Heart right ventricle (tissue), 16 donors: Measurements from ENCODE around the gene POLR1G. TPM values are rescaled to one million over a fixed set of nuclear protein-coding genes. Genes with fewer than 3 reads are reported as not detected.

Source experiments
- ATAC-seq, 8 donors: fragments of 200-7000 bp; cut with Tn5 transposase; one replicate each; pipeline ENCODE4 v1.9.1; 2020; ENCODE audit warnings: mild to moderate bottlenecking in 8 of 8, moderate library complexity in 8 of 8, moderate number of reproducible peaks in 1 of 8
- DNase-seq, 2 donors: peaks; one replicate each; pipeline ENCODE4 v3.0.0-alpha.2; 2020
- H3K27ac ChIP-seq, 10 donors: fragments of 200-600 bp; sonication (generic) in 2 of 10; one replicate each; pipeline versions ENCODE4 v1.5.0 to v1.8.0; 2020 to 2022; ENCODE audit warnings: mild to moderate bottlenecking in 3 of 10
- H3K27me3 ChIP-seq, 7 donors: fragments of 200-600 bp; one replicate each; pipeline ENCODE4 v1.8.0; 2021 to 2022; ENCODE audit warnings: mild to moderate bottlenecking in 2 of 7
- H3K36me3 ChIP-seq, 9 donors: fragments of 200-600 bp; sonication (generic) in 1 of 9; one replicate each; pipeline versions ENCODE4 v1.5.0 to v1.8.0; 2020 to 2022; ENCODE audit warnings: mild to moderate bottlenecking in 2 of 9
- H3K4me1 ChIP-seq, 9 donors: fragments of 200-600 bp; sonication (generic) in 1 of 9; one replicate each; pipeline versions ENCODE4 v1.5.0 to v1.8.0; 2020 to 2022; ENCODE audit warnings: mild to moderate bottlenecking in 4 of 9
- H3K4me3 ChIP-seq, 10 donors: fragments of 200-600 bp; sonication (generic) in 2 of 10; one replicate each; pipeline versions ENCODE4 v1.5.0 to v1.8.0; 2020 to 2022; ENCODE audit warnings: mild to moderate bottlenecking in 7 of 10, moderate library complexity in 2 of 10
- H3K9me3 ChIP-seq, 11 donors: fragments of 200-600 bp in 10 of 11; sonication (generic) in 2 of 11; one replicate each; pipeline versions ENCODE4 v1.5.0 to v1.8.0; 2013 to 2022; ENCODE audit warnings: mild to moderate bottlenecking in 2 of 11, control low read depth in 1 of 11, moderate library complexity in 1 of 11
- CTCF ChIP-seq, 9 donors: fragments of 200-600 bp; sonication (generic) in 2 of 9; IDR thresholded peaks; one replicate each; pipeline versions ENCODE4 v1.5.0 to v1.8.0; 2021 to 2022; ENCODE audit warnings: antibody characterized with exemption in 9 of 9, mild to moderate bottlenecking in 5 of 9, moderate library complexity in 1 of 9
- WGBS, 2 donors: extraction: QIAGEN DNeasy Blood & Tissue Kit; methylation state at CpG; one replicate each; pipeline ENCODE4 v1.1.7; 2013; ENCODE audit warnings: inconsistent platforms in 1 of 2; 5-methylcytosine and 5-hydroxymethylcytosine counted together
- intact Hi-C, 10 donors: fragments of 100-400 bp; cut with DNase I; formaldehyde crosslinking; loops; one replicate each; pipeline versions ENCODE4 v1.11.1 to v1.14.2; 2022
- polyA plus RNA-seq, 2 donors: library from polyadenylated mRNA; stranded (reverse); fragments of 200-250 nt; gene quantifications; one replicate each; pipeline ENCODE4 v1.2.3, GENCODE V29; 2013
- total RNA-seq, 10 donors: library from RNA; stranded (reverse); fragmentation: NEBNext Ultra II Directional in 3 of 10; extraction: Animal tissue kit (Norgen Biotek cat#: 25700) in 3 of 10; gene quantifications; one replicate each; pipeline versions ENCODE4 v1.2.1 to v1.2.4, GENCODE V29; 2021 to 2023
- donor health status: Arrhythmogenic right ventricular cardiomyopathy.
- donor health status: ischemic (EF 13 %, LVEDD 7.1; RV severe dilation, severe dysfunction).
- donor health status: healthy with polysubstance abuse.
- donor health status: DM: no; HTN: yes; CAD: no.
- donor health status: DM: no; HTN: no; CAD: no.
- donor health status: ischemic (EF 25% LVEDD 6.9; RV normal size, moderate dysfunction).
- donor health status: ischemic (EF 25% LVEDD 5.7; RV mildly dilated, moderate dysfunction).
- donor health status: healthy.
- donor health status: DM: yes; HTN: yes; CAD: no.
- donor health status: Ischemic cardiomyopathy.
- donor health status: ischemic (EF 35%, LVEDD 5.7; RV mildly dilated, moderate dysfunction).
- donor health status: nonischemic (EF 11% LVEDD 7.7; RV severe dilation, severe dysfunction).
- donor health status: DM: yes; HTN: yes; CAD: no.
- donor health status: PGD.
- donor health status: ischemic (EF 29% LVEDD 5.4; RV normal size, mild dysfunction).
- donor health status: nonischemic (EF 23%, LVEDD 6.1; RV moderate dilation, normal function).

Gene POLR1G
- total and polyA plus RNA-seq, 12 donors = 4.1 to 9.8 (median 5.6) TPM

- Histone ChIP-seq H3K36me3 (peaks cover 0 to 57% (median 7%) of the 10 kb centered on the region in 9 donors), H3K4me1 (peaks cover 0 to 6% (median 0%) of the 10 kb centered on the region in 9 donors), H3K4me3 (no peak overlapping the region), H3K9me3 (no peaks in the 10 kb centered on the region), H3K27me3 (no peaks in the 10 kb centered on the region), H3K27ac (no peak overlapping the region)
- intact Hi-C loops = no loop called here
- no peak for ATAC-seq
- no peak for DNase-seq
- WGBS, 2 donors = 89 to 93% methylated on average over 12 of the region's 12 CpGs
- TF ChIP-seq CTCF (IDR thresholded peaks at IDR 0.05) = no peak
Measured at GRCh38 chr19:45364696-45365095, 41.7 kb upstream of the POLR1G start.

- Histone ChIP-seq H3K4me1 (peaks cover 0 to 15% (median 9%) of the 10 kb centered on the region in 9 donors), H3K9me3 (no peaks in the 10 kb centered on the region), H3K36me3 (peaks cover 0 to 24% (median 0%) of the 10 kb centered on the region in 9 donors), H3K4me3 (no peak overlapping the region), H3K27ac (no peak overlapping the region), H3K27me3 (no peaks in the 10 kb centered on the region)
- 95 to 96% methylated on average over 4 of the region's 4 CpGs for WGBS, 2 donors
- intact Hi-C loops = no loop called here
- DNase-seq = no peak
- TF ChIP-seq CTCF (IDR thresholded peaks at IDR 0.05) = no peak
- ATAC-seq = no peak
Measured at GRCh38 chr19:45368127-45368526, 38.3 kb upstream of the POLR1G start.

- 92 to 95% methylated on average over 11 of the region's 11 CpGs for WGBS, 2 donors
- no peak for DNase-seq
- peaks cover 0 to 15% (median 9%) of the 10 kb centered on the region in 9 donors for H3K4me1 ChIP-seq
- ATAC-seq = no peak
- H3K27me3 ChIP-seq = no peaks in the 10 kb centered on the region
- H3K36me3 ChIP-seq = peaks cover 0 to 17% (median 0%) of the 10 kb centered on the region in 9 donors
- intact Hi-C loops = no loop called here
- H3K4me3 ChIP-seq = no peak overlapping the region
- no peaks in the 10 kb centered on the region for H3K9me3 ChIP-seq
- no peak for TF ChIP-seq CTCF (IDR thresholded peaks at IDR 0.05)
- H3K27ac ChIP-seq = no peak overlapping the region
Measured at GRCh38 chr19:45368737-45369340, 37.6 kb upstream of the POLR1G start.

- Histone ChIP-seq H3K27me3 (no peaks in the 10 kb centered on the region), H3K4me1 (peaks cover 0 to 15% (median 9%) of the 10 kb centered on the region in 9 donors), H3K36me3 (peaks cover 0 to under 1% (median 0%) of the 10 kb centered on the region in 9 donors), H3K4me3 (peak within 1 kb of the TSS; percentile 51 to 93 (median 82)), H3K27ac (peak within 1 kb of the TSS in 9 of 10 donors; percentile 63 to 89 (median 74)), H3K9me3 (no peaks in the 10 kb centered on the region)
- WGBS, 2 donors = 4% methylated on average over 51 to 55 of the region's 55 CpGs
- peak; percentile 97 to 100 (median 99) for ATAC-seq
- intact Hi-C loops = no loop called here
- TF ChIP-seq CTCF (IDR thresholded peaks at IDR 0.05) = no peak
- peak; percentile 99 to 100 for DNase-seq
Measured at GRCh38 chr19:45370410-45371204, 35.8 kb upstream of the POLR1G start, which contains the start of gene ERCC2. Gene ERCC2 (minus strand): TSS chr19:45370573. CDS start chr19:45370540, 33 bp downstream.
